Ovary (tissue), 9 donors: ENCODE results near the gene COL5A1. TPM values are rescaled to one million over a fixed set of nuclear protein-coding genes. Genes with fewer than 3 reads are reported as not detected.
A peak's percentile ranks its signal among the peaks of the same experiment; 100 is the strongest.

Experiments
- DNase-seq, 5 donors: peaks; one replicate each; pipeline ENCODE4 v3.0.0-alpha.2; 2019 to 2020
- H3K27ac ChIP-seq, 2 donors: fragments of 200-600 bp; one replicate each; pipeline versions ENCODE4 v1.5.1 to v1.8.0; 2019 to 2022
- H3K27me3 ChIP-seq: fragments of 200-600 bp; one replicate; pipeline ENCODE4 v1.8.0; 2022
- H3K36me3 ChIP-seq: fragments of 200-600 bp; sonication (generic); one replicate; pipeline ENCODE4 v1.5.1; 2019
- H3K4me1 ChIP-seq: one replicate; pipeline ENCODE4 v1.8.1; 2013; ENCODE audit warnings: mild to moderate bottlenecking, moderate library complexity; ENCODE audit not compliant: insufficient read depth
- H3K4me3 ChIP-seq: fragments of 200-600 bp; sonication (generic); one replicate; pipeline ENCODE4 v1.5.1; 2017
- H3K9me3 ChIP-seq, 2 donors: fragments of 200-600 bp in 1 of 2; sonication (generic) in 1 of 2; one replicate each; pipeline versions ENCODE4 v1.5.1 to v1.8.1; 2013 to 2019; ENCODE audit warnings: mild to moderate bottlenecking in 1 of 2, moderate library complexity in 1 of 2
- EP300 ChIP-seq: sonication (generic); formaldehyde crosslinking; IDR thresholded peaks from one replicate; pipeline ENCODE4 v1.6.1; 2017; ENCODE audit warnings: antibody characterized with exemption
- POLR2A ChIP-seq: fragments of 450-650 bp; IDR thresholded peaks from one replicate; pipeline ENCODE4 v1.6.1; 2017; ENCODE audit warnings: antibody characterized with exemption, mild to moderate bottlenecking, moderate library complexity
- WGBS, 3 donors: extraction: QIAGEN DNeasy Blood & Tissue Kit in 1 of 3; methylation state at CpG; one replicate each; pipeline versions ENCODE4 v1.1.5 to v1.1.7; 2013 to 2017; 5-methylcytosine and 5-hydroxymethylcytosine counted together
- intact Hi-C, 4 donors: fragments of 100-400 bp; cut with DNase I; formaldehyde crosslinking; loops; one replicate each; pipeline versions ENCODE4 v1.11.0 to v1.15.1; 2022 to 2023
- polyA plus RNA-seq, 2 donors: library from polyadenylated mRNA; stranded (reverse); fragments of 200-250 nt in 1 of 2; fragments of 350-450 nt in 1 of 2; fragmentation: Illumina TruSeq in 1 of 2; extraction: RNeasy Lipid Tissue Mini Kit (QIAGEN cat#74804) in 1 of 2; gene quantifications; one replicate each; pipeline ENCODE4 v1.2.3, GENCODE V29; 2013 to 2014
- total RNA-seq, 7 donors: library from RNA; depleted of rRNA in 2 of 7; stranded (reverse); fragments of >200 nt in 2 of 7; fragmentation: NEBNext Ultra II Directional in 3 of 7; extraction: Animal tissue kit (Norgen Biotek cat#: 25700) in 3 of 7; gene quantifications; one replicate each; pipeline versions ENCODE4 v1.1.0 to v1.2.4, GENCODE V29; 2016 to 2023
- TF ChIP-seq, protein P1 (sequence below), 3 donors: fragments of 450-650 bp in 2 of 3; fragments of 200-600 bp in 1 of 3; IDR thresholded peaks; one replicate each; pipeline versions ENCODE4 v1.5.1 to v1.8.0; 2016 to 2022; ENCODE audit warnings: antibody characterized with exemption in 3 of 3, mild to moderate bottlenecking in 1 of 3
- donor health status: DM: no; HTN: no; CAD: no; lungs with moderate emphysema.
- donor health status: DM: no; HTN: no; CAD: no.
- donor health status: Bipolar disorder and iron deficiency.
- donor health status: DM: yes; HTN: yes; CAD: no.
- donor health status: DM: no; HTN: no; CAD: no.
- donor health status: DM: yes; HTN: yes; CAD: no.

The COL5A1 gene
- total and polyA plus RNA-seq, 9 donors: 28.1 to 117 (median 54.6) TPM

- no peak overlapping the region for H3K27ac ChIP-seq
- TF ChIP-seq POLR2A (no peak), EP300 (no peak)
- TF ChIP-seq, protein P1, sequence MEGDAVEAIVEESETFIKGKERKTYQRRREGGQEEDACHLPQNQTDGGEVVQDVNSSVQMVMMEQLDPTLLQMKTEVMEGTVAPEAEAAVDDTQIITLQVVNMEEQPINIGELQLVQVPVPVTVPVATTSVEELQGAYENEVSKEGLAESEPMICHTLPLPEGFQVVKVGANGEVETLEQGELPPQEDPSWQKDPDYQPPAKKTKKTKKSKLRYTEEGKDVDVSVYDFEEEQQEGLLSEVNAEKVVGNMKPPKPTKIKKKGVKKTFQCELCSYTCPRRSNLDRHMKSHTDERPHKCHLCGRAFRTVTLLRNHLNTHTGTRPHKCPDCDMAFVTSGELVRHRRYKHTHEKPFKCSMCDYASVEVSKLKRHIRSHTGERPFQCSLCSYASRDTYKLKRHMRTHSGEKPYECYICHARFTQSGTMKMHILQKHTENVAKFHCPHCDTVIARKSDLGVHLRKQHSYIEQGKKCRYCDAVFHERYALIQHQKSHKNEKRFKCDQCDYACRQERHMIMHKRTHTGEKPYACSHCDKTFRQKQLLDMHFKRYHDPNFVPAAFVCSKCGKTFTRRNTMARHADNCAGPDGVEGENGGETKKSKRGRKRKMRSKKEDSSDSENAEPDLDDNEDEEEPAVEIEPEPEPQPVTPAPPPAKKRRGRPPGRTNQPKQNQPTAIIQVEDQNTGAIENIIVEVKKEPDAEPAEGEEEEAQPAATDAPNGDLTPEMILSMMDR (IDR thresholded peaks at IDR 0.05): no peak
- no peaks in the 10 kb centered on the region for H3K9me3 ChIP-seq
- intact Hi-C loops: no loop called here
- peak in 3 of 5 donors; percentile 42 to 57 (median 55) for DNase-seq
- H3K36me3 ChIP-seq: no peaks in the 10 kb centered on the region
- WGBS, 3 donors: 29 to 46% (median 39%) methylated on average over 25 of the region's 25 CpGs
- H3K4me3 ChIP-seq: no peak overlapping the region
- no peaks in the 10 kb centered on the region for H3K27me3 ChIP-seq
- peaks cover 8% of the 10 kb centered on the region for H3K4me1 ChIP-seq
These were observed 159.3 kb downstream of the COL5A1 start for GRCh38 chr9:134800791-134801339.

DNA sequence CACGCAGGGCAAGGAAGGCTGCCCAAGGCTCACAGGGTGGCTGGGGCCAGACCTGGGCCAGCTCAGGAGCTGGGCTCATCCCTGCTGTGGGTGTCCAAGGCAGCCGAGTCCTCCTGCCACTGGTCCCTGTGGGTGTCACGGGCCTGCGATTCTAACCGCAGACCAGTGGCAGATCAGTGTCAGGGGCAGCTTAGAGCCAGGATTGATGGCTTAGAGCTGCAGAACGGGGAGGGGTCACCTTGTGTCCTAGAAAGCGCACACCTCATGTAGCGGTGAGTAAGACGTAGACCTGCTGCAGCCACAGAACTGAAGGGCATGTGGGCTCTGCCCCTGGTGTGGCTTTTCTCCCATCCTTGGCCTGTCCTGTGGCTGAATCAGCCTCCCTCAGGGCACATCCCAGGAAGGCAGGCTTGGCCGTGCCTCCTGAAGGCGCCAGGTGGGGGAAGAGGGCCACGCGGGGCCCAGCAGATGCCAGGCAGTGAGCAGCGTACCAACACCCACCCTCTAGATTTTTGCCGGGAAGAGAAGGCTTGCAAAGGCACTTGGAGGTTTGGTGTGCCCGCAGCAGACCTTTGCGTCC lies 160.7 kb downstream of the COL5A1 start:
- Histone ChIP-seq H3K36me3 (no peaks in the 10 kb centered on the region), H3K4me1 (peaks cover 8% of the 10 kb centered on the region)
- intact Hi-C loops: no loop called here

GRCh38 chr9:134804871-134805270 lies 163.3 kb downstream of the COL5A1 start:
- intact Hi-C loops: no loop called here
- 91 to 97% (median 93%) methylated on average over 7 of the region's 7 CpGs for WGBS, 3 donors
- H3K27ac ChIP-seq: no peak overlapping the region
- no peak for DNase-seq
- no peaks in the 10 kb centered on the region for H3K36me3 ChIP-seq
- H3K4me3 ChIP-seq: no peak overlapping the region
- no peak for TF ChIP-seq POLR2A
- TF ChIP-seq EP300: no peak
- TF ChIP-seq, protein P1 (IDR thresholded peaks at IDR 0.05): no peak
- no peaks in the 10 kb centered on the region for H3K27me3 ChIP-seq
- no peaks in the 10 kb centered on the region for H3K9me3 ChIP-seq
- peaks cover 7% of the 10 kb centered on the region for H3K4me1 ChIP-seq

More for the DNA sequence above, 160.7 kb downstream of the COL5A1 start:
- no peak for DNase-seq
- Histone ChIP-seq H3K4me3 (no peak overlapping the region), H3K9me3 (no peaks in the 10 kb centered on the region), H3K27ac (no peak overlapping the region), H3K27me3 (no peaks in the 10 kb centered on the region)
- no peak for TF ChIP-seq EP300
- no peak for TF ChIP-seq POLR2A
- TF ChIP-seq, protein P1 (IDR thresholded peaks at IDR 0.05): no peak
- WGBS, 3 donors: 90 to 94% (median 92%) methylated on average over 17 of the region's 17 CpGs

DNA sequence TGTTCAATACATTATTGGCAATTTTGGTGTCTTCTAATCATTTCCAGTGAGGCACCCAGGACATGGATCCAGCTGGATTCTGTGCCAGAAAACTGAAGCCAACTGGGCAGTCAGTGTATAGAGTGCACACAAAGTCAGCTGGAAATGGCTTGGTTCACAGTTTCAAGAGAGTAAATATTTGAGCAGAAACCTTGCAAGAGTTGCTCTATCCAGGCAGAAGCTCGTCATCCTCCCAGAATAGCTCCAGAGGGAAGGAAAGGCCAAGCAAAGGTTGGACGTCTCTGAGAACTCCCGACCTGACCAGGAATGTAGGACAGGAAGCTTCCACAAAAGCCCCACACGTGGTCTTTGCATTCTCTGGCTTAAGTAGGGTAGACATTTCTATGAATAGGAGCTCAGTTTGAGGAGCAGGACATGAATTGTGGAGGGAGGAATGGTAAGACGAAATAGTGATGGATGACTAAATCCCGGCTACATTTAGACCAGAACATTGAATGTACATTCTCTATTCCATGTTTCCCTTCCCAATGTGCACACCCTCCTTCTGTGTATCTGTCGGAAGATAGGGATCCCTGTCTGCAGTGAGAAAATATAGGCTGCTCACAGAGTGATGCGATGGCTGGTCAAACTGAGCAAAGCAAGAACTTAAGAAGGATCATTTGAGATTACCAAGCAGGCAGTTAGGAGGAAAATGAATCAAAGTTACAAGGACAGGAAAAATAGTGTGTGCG lies 166.3 kb downstream of the COL5A1 start:
- 46 to 50% (median 48%) methylated on average over 9 of the region's 9 CpGs for WGBS, 3 donors
- Histone ChIP-seq H3K36me3 (no peaks in the 10 kb centered on the region), H3K27me3 (no peaks in the 10 kb centered on the region), H3K9me3 (no peaks in the 10 kb centered on the region), H3K4me1 (peaks cover 1% of the 10 kb centered on the region), H3K4me3 (no peak overlapping the region), H3K27ac (no peak overlapping the region)
- intact Hi-C loops: no loop called here
- no peak for DNase-seq
- TF ChIP-seq POLR2A: no peak
- TF ChIP-seq EP300: no peak
- TF ChIP-seq, protein P1 (IDR thresholded peaks at IDR 0.05): no peak
